Activated T-cell treated with anti-CD3 and anti-CD28 coated beads, Interleukin-2, amount 50 U/mL, for 48 hours (primary cell): ENCODE measurements around the gene ZNF366.

ENCODE experiments used
- DNase-seq, 2 experiments: peaks; one replicate each; pipeline ENCODE4 v3.0.0-alpha.2; 2020

The ZNF366 gene

DNA sequence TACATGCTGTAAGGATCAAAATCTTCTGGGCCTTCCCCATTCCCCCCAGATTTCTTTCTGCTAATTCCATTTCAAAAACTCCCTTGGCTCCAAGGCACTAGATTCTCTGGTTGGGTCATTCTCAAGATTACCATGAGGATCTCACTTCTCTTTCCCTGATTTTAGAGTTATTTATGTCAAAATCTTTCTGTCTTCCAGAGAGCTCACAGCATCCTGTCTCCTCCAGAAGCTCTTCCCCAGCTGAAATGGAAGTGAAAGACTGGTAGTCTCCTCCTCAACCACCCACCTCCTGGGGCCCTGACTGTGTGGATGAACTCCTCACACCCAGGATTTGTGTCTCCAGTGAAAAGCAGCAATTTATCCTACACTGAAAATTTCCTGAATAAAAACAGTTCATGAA lies 11.9 kb upstream of the ZNF366 start:
- no peak for DNase-seq

DNA sequence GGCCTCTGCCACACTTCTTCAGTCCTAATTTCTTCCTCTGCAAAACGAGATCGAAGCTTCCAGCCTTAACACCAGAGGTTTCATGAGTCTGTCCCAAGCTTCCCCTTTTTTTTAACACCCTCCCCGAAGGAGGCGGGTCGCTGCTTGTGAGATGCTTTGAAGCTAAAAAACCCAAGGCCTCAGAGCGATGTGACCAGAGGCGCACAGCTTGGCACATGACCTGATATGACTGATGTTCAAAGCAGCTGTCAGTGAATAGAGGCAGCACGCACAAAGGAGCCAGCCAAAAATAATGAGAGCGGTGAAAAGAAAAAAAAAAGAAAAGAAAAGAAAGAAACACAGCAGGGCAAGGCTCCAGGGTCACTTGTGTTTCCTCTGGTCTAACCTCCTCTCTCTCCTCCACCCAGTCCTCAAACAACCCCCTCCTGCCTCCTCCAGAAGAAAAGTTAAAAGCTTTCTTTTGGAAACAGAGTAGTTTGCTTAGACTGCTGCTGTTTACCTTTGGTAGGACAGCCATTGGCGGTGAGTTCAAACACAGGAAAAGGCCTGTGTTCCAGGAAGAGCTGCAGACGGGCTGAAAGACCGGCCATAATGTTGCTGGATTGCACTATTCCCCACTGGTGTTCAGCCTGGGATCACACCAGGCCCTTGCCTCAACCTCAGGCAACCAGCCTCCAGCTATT lies 10.9 kb upstream of the ZNF366 start:
- DNase-seq: no peak

DNA sequence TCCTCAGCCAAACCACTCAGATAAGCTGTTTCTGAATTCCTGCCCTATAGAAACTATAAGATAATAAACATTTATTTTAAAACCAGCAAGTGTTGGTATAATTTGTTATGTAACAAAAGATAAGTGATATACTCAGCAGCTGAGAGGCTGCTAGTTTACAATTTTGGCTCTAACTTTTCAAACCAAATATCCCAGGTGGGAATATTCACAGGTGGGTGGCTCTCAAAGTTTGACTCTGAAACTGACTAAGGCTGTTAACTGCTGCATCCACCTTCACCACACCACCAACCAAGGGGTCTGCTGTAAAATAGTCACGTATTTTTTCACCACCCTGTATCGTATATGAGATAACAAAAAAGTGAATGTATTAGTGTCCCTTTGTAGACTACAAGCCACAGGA lies 9.7 kb upstream of the ZNF366 start:
- DNase-seq: no peak

DNA sequence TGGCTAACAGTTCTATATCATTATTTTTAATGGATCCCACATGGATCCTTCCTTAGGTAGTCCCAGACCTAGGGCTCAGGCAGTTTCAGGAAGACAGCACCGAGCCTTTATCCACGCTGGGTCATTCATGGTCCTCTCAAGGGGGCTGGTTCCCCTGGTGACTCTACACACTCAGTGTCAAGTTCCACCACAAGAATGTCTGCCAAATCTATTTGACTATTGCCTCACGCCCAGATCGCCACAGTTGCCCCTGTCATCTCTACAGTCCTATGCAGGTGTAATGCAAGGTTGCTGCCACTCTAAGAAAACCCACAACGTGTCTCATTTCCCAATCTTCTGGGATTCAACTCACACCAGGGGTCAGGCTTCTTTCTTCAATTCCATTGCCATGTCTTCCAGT lies 8.0 kb upstream of the ZNF366 start:
- DNase-seq: no peak

DNA sequence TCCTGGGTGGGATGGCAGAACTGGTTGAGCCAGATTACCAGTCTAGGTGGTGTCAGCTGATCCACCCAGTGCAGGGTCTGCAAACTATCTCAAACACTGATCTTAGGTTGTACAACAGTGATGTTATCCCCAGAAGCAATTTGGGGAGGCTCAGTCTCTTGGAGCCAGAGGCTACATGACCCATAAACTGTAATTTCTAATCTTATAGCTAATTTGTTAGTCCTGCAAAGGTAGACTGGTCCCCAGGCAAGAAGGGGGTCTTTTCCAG lies 5.3 kb upstream of the ZNF366 start:
- no peak for DNase-seq

DNA sequence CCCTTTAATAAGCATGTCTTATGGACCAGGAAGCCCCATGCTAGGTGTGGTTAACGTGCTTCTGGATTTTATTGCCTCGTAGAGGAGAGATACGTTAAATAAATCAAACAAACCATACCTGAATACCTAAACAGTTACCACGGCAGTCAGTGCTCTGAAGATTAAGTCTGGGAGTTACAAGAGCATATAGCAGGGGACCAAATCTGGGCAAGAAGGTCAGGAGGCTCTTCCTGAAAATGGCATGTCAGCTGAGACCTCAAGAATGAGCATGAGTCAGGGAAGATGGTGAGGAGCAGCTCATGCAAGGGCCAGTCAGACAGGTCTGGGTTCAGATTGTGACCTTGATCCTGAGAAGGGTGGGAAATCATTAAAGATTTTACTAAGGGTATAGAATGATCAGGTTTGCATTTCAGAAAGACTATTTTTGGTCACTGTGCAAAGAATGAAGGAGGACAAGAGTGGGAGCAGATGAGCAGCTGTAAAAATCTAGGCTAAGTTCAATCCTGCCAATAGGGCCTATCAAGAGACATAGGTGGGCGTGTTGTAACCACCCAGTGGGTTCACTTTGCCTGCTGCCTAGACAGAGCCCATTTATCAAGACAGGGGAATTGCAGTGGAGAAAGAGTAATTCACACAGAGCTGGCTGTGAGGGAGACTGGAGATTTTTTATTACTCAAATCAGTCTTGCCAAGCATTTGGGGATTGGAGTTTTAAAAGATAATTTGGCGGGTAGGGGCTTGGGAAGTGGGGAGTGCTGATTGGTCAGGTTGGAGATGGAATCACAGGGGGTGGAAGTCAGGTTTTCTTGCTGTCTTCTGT lies 4.8 kb upstream of the ZNF366 start:
- DNase-seq: no peak

DNA sequence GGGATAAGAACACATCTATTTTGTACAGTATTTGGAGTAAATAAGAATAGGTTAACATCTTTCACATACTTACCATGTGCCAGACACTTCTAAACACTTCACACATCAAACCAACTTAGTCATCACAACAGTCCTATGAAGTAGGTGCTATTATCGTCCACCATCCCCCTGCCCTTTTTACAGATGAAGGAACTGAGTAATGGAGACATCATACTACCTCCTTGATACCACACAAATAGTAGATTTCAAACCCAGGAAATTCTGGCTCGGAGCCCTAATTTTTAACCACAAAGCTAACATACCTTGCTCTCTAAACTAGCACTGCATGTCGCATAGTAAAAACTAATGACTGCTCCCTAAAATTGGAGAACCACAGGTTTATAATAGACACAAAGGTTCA lies 4.2 kb upstream of the ZNF366 start:
- no peak for DNase-seq

DNA sequence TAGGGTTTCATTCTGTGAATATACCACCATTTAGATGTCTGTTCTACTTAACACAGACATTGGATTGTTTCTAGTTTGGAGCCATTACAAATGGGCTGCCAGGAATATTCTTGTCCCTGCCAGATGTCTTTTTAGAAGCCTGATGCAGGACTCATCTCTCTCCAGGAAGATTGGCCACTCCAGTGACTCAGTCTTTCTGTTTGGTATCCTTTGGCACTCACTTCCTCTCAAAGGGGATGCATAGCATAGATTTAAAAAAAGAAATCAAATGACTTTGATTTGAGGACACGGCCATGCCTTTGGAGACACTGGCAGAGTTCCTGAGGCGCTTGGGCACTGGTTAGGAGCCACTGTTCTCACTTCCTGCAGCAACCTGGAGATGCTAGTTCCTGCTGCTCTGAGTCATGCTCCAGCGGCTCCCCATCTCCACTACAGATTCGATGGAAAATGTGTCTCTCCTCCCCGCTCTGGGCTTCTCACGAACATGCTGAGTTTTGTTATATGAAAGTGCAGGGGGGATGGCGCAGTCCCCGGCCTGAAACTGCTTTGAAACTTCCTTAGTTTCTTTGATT lies 3.5 kb upstream of the ZNF366 start:
- DNase-seq: peak in 1 of 2 experiments; percentile 20

DNA sequence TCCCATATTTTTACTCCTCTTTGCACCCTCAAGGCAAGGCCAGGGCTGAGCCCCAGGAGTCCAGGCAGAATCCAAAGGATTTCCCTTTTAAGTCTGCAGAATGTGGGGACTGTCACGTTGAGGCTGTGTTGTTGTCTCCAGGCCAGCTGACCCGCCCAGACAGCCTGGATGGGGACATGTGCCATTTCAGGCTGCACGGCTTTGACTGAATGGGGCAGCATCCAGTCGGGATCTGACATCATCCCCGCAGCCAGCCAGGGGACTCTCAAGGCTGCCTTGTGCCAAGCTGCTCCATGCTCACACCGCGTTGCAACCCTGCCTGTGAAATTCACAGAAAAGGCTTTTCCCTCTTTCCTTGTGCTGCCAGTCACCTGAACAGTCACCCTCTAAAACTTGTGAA lies 2.2 kb upstream of the ZNF366 start:
- no peak for DNase-seq

DNA sequence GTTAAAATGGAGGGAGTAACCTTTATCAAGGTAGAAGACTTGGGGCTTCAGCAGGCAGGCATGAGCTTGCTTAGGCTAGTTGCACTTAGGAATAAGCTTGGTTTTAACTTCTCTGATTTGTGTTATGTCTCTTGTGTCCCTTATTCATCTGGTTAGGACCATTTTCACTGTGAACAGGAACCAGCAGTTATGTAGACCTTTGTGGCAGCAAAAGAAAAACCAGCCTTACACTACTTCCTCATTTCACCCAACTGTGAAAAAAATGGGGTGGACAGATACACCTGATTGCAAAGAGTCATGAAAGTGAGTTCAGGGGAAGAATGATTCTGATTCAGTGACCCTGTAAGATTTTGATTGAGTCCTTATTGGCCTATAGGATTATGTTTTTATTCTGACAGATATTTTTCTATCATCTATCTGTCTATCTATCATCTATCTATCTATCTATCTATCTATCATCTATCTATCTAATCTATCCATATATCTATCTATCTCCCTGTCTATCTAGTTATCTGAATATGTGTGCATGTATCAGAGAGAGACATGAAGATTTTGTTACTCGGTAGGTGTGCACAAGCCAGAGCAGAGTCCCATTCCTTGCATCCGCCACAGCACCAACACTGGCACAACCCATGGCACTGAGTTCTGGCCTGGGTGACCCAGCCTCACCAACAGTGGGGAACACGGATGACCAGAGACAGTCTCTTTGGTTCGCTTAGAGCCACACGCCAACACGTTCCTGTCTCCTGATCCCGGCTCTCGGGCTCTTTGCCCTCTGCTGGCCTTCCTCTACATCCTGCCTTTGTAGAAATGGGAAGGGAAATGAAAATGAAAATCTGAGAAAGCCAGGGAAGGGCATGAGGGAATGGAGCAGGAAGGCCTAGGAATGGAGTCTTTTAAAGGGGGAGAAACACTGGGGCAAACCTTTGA lies 1.3 kb upstream of the ZNF366 start:
- no peak for DNase-seq

DNA sequence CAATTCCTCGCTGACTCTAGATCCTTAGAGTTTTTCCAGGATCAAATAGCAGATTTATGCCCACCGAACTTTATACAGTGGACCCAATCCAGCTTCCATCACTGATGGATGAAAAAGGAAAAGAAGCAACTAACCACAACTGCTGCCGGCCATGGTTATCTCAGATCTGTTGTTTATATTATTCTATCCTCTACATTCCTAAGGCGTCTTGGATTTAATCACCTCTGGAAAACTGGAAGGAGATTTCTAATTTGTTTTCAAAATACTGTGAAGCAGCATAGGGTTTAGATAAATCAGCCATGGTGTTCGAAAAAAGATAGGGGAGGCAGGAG lies 663 bp upstream of the ZNF366 start:
- DNase-seq: no peak

DNA sequence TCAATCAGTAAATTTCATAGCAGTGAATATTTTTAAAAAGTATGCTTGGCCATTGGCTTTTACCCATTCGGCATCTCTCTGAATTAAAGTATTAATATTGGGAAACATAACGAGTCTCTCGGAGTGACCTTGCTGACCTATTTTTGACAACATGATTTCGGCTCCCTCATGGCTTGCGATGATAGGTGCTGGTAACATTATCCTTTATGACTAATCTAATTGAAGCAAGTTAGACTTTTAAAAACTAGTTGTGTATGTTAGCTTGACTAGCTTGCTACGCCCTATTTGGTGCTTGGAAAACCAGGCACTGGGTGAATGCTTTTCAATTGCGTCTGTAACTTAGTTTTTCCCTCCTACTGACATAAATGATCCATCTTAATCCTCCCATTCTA lies 1.1 kb downstream of the ZNF366 start:
- no peak for DNase-seq

DNA sequence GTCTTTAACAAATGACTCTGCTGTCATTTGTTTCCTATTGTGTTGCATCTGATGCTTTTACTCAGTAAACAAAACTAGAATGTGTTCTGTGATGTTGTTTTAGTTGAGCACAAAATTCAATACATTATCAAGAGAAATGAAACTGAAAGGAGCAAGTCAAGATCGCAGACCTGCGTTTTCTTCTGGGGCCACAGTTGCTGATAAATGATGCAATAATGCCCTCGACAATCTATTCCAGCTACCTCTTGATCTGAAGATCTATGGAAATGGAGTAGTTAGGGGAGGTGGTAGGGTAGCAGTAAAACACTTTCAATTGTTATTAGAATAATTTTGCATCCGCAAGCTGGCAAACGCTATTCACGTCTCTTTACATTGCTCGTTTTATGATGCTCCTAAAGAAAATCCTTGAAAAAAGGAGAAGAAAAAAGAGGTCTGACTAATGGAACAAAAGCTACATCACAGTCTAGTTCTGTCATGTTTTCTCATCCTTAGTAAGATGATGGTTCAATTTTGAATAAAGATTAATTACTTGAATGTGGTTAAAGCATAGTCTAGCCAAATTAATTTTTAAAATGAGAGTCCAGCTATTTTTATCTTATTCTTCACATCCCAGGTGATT lies 1.6 kb downstream of the ZNF366 start:
- DNase-seq: no peak

DNA sequence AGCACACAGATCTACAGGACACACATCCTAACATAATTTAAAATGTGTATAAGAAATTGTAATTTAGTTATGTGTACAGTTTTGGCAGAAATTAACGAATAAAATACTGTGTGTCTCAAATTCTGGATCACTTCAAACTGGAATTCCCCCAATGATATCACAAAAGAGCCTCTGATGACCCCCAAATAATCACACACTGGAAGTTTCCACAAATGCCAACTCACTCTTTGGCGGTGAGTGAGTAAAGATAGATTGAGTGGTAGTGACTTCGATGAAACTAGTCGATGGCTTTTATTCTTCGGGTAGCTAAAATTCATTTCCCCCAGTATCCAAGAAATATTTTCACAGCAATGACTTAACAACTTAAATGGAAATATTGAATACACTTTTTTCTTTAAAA lies 2.2 kb downstream of the ZNF366 start:
- no peak for DNase-seq

DNA sequence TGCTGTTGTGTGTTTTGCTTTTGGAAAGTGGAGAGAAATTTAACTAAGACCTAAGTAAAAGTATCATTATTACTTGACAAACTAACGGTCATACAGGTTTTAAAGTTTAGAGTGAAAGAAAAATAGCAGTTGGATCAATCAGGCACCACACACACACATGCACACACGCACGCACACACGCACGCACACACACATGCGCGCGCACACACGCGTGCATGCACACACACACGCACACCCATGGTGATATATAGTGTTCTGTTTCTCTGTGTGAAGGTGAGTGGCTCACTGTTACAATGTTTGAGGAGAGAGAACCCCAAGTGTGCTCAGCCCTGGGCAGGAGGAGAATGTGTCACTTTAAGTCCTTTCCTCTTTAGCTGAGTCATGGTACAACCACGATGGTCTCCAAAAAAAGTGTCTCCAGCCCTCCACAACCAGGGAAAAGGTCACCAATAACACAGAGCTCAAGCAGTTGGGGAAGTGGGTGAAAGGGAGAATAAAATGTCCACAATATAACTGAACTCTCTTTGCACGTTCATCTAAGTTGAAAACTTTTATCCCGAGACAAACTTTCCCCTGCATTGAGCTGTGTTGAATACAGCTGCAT lies 3.2 kb downstream of the ZNF366 start:
- no peak for DNase-seq

DNA sequence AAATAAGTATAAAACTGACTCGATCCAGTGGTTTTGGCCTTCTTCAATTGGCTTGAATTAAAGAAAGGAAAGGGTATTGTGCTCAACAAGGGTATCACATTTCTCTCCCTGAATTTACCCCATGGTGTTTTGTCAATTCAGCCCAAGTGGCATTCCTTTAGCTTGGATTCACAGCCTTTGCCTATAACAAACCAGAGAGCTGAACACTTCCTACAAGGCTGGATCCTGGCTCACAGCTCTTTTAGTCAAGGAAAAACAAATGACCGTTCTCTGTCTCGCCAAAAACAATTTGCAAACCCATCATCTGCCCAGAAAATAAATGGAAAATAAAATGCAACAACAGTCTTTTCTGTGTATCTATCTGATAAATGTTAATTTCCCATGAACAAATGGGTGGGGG lies 5.7 kb downstream of the ZNF366 start:
- no peak for DNase-seq

DNA sequence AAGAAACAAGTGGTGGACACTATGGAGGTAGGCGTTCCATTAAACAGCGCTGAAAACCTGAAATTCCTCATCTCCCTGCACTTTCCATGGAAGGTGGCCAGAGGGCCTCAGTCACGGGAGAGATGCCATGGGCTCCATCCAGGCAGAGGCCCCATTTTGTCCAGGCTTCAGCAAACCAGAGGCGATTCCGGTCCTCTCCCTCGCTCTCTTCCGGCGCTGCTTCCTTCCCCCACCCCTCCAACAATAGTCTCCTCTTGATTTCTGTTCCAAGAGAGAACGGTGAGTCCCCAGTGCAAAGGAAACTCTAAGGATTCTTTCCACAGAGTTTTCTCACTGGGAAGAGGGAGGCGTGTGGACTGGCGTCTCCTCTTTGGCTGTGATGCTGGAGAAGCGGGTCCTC lies 7.5 kb downstream of the ZNF366 start:
- no peak for DNase-seq

DNA sequence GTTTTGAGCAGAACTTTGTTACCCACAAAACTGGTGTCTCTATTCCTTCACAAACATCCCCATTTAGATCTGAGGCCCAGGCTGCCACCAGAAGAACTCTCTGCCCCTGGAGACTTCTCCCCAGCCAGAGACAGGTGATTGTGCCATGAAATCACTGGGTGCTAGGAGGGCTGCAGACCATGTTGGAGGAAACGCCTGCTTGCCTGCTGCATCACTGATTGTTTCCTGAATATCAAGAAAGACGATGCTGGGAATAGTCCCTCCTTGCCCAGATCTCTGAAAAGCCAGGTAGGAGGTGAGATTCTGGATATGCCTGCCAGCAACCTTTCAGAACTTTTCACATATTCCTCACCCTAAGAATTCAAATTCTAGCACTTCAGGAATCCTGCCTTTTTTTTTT lies 8.1 kb downstream of the ZNF366 start:
- no peak for DNase-seq

DNA sequence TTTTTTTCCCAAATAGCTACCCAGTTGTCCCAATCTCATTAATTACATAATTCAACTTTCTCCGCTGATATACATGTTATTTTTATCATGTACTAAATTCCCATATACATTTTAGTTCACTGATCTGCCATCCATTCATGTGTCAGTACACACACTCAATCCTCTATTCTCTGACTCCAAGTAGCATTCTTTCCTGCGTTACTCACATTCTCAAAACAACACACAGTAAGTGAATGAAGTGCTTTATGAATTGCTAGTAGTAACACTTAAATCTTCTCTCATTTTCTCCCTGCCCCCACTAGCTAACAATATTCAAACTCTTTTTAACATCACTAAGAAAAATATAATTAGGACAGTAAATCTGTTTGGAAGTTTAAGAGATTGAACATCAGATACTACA lies 8.9 kb downstream of the ZNF366 start:
- DNase-seq: no peak

DNA sequence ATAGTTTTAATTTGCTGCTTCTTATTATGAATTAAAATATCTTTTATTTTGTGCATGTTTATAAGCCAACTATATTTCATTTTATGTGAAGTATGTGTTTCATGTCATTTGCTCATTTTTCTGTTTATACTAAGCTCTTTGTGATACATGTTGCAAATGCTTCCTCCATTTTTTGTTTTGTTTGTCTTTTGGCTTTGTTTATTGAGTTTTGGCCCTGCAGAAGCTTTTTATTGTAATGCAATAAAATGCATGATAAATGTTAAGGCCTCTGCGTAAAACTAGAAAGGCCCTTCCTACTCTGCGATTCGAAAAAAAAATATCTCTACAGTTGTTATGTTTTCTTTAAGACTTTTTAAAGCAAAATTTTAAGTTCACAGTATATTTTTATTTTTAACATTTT lies 9.4 kb downstream of the ZNF366 start:
- DNase-seq: no peak

DNA sequence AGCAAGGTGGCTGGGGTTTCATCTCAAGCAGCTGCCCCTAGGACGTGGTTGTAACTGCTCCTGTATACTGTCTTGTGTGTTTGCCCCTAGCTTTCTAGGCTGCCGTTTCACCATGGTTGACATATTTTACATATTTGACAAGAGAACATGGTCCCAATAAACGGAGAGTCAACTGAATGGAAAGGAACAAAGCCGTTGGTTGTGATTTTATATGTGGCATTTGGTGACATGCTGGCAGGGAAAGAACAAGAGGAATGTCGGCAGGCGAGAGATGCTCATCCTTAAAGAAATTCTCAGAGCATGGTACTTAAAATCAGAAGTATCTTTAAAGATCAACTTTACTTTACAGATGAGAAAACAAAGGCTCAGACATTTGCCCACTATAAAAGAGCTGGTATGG lies 11.8 kb downstream of the ZNF366 start:
- DNase-seq: no peak

DNA sequence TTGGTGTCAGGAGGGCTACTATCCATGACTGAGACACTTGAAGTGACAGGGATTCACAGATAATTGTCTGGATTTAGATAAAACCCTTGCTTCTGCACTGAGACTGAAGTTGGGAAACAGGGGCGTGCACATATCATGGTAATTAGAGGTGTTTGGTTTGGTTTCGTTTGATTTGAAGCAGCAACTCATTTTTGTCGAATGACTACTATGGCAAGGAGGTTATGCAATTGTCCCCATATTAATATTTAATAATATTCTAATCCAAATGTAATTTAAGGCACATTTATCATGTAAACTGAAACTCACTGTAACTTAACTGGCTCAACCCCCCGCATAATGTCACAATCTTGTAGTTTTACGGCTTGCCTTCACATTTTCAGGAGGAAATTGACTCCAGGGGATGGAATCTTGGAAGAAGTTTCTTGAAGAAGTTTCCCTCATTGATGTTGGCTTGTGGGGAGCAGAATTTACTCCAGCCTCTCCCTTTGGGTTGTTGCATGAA lies 12.5 kb downstream of the ZNF366 start:
- DNase-seq: no peak

DNA sequence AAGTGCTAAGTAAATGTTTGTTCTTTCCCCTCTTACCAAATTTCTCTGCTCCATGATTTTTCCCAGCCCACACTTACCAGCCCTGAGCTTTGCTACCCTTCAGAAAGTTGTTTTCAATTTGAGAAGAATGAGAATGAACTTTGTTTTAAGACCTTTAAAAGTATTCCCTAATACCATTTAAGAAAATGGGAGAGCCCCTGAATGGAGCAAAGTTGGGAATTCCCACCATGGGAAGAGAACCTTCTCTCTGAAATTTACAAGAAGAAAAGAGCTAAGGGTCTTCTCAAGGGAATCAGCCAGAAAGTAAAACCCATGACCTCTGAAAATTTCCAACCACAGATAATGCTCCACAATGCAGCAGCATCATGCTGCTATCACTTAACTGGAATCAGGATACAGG lies 17.7 kb downstream of the ZNF366 start:
- no peak for DNase-seq
